DND-41 (cell line): Measurements from ENCODE around the gene COBL.

Experiments used
- ATAC-seq: fragments of 200-7000 bp; cut with Tn5 transposase; 3 replicates; pipeline ENCODE4 v1.9.1; 2021; ENCODE audit warnings: low read depth; ENCODE audit not compliant: insufficient read depth
- DNase-seq: peaks from one replicate; pipeline ENCODE4 v3.0.0-alpha.2; 2020
- H2AFZ ChIP-seq: 2 replicates; pipeline ENCODE4 v1.6.0; 2012; ENCODE audit warnings: low read depth, low read length
- H3K27ac ChIP-seq: 2 replicates; pipeline ENCODE4 v1.5.1; 2012; ENCODE audit warnings: low read length, inconsistent platforms
- H3K27me3 ChIP-seq: fragments of 200-600 bp; sonication (generic); 2 replicates; pipeline ENCODE4 v1.6.0; 2012; ENCODE audit warnings: low read length, mild to moderate bottlenecking, inconsistent platforms; ENCODE audit not compliant: insufficient read depth, poor library complexity
- H3K36me3 ChIP-seq: 2 replicates; pipeline ENCODE4 v1.5.1; 2012; ENCODE audit warnings: low read length, inconsistent platforms; ENCODE audit not compliant: insufficient read depth
- H3K4me1 ChIP-seq: 2 replicates; pipeline ENCODE4 v1.5.1; 2012; ENCODE audit warnings: mild to moderate bottlenecking, low read length; ENCODE audit not compliant: insufficient read depth
- H3K4me2 ChIP-seq: 2 replicates; pipeline ENCODE4 v1.6.0; 2012; ENCODE audit warnings: mild to moderate bottlenecking, moderate library complexity, low read length, inconsistent platforms; ENCODE audit not compliant: insufficient read depth
- H3K4me3 ChIP-seq, 2 experiments: fragments of 200-600 bp in 1 of 2; shearing (Covaris generic) in 1 of 2; 2 replicates each; pipeline ENCODE4 v1.5.1; 2012 to 2016; ENCODE audit warnings: inconsistent platforms in 2 of 2, low read length in 2 of 2, mild to moderate bottlenecking in 2 of 2, low read depth in 1 of 2, moderate library complexity in 1 of 2
- H3K79me2 ChIP-seq: 2 replicates; pipeline ENCODE4 v1.6.0; 2012; ENCODE audit warnings: low read length, inconsistent platforms; ENCODE audit not compliant: insufficient read depth
- H3K9ac ChIP-seq: 2 replicates; pipeline ENCODE4 v1.6.0; 2012; ENCODE audit warnings: low read depth, mild to moderate bottlenecking, inconsistent platforms, low read length, moderate library complexity
- H3K9me3 ChIP-seq: 2 replicates; pipeline ENCODE4 v1.5.1; 2012; ENCODE audit warnings: low read length, moderate library complexity, mild to moderate bottlenecking, inconsistent platforms; ENCODE audit not compliant: insufficient read depth, severe bottlenecking
- H4K20me1 ChIP-seq: 2 replicates; pipeline ENCODE4 v1.6.0; 2012; ENCODE audit warnings: low read length; ENCODE audit not compliant: insufficient read depth
- CTCF ChIP-seq: IDR thresholded peaks from 2 replicates; pipeline ENCODE4 v1.5.1; 2012; ENCODE audit warnings: borderline replicate concordance, low read length, moderate library complexity, mild to moderate bottlenecking; ENCODE audit not compliant: poor library complexity, severe bottlenecking; ENCODE audit errors: extremely low read depth
- EZH2 ChIP-seq: IDR thresholded peaks from 3 replicates; pipeline ENCODE4 v1.6.1; 2012; ENCODE audit warnings: borderline replicate concordance, low read depth, mild to moderate bottlenecking, moderate library complexity, low read length, inconsistent platforms; ENCODE audit not compliant: severe bottlenecking

Gene COBL

GRCh38 chr7:51275532-51275931 lies 41.1 kb downstream of the COBL start:
- no peak for TF ChIP-seq EZH2
- TF ChIP-seq CTCF: no peak
- Histone ChIP-seq H3K4me3 (no peak overlapping the region), H2AFZ (no peak overlapping the region), H3K79me2 (no peaks in the 10 kb centered on the region), H3K36me3 (no peaks in the 10 kb centered on the region), H3K9me3 (no peaks in the 10 kb centered on the region), H3K27ac (no peak overlapping the region), H3K27me3 (peaks cover 7% of the 10 kb centered on the region), H3K9ac (no peak overlapping the region), H3K4me1 (no peaks in the 10 kb centered on the region), H4K20me1 (no peaks in the 10 kb centered on the region), H3K4me2 (no peak overlapping the region)
- DNase-seq (no peak), ATAC-seq (no peak)

GRCh38 chr7:51274955-51275354 lies 41.7 kb downstream of the COBL start:
- Histone ChIP-seq H3K9me3 (no peaks in the 10 kb centered on the region), H3K4me3 (no peak overlapping the region), H3K4me1 (no peaks in the 10 kb centered on the region), H3K36me3 (no peaks in the 10 kb centered on the region), H4K20me1 (no peaks in the 10 kb centered on the region), H3K4me2 (no peak overlapping the region), H3K27ac (no peak overlapping the region), H3K27me3 (peaks cover 3% of the 10 kb centered on the region), H3K9ac (no peak overlapping the region), H2AFZ (no peak overlapping the region), H3K79me2 (no peaks in the 10 kb centered on the region)
- DNase-seq (no peak), ATAC-seq (no peak)
- TF ChIP-seq CTCF (no peak), EZH2 (no peak)

- Histone ChIP-seq H3K36me3 (no peaks in the 10 kb centered on the region), H3K4me3 (no peak overlapping the region), H2AFZ (no peak overlapping the region), H3K4me1 (no peaks in the 10 kb centered on the region), H3K9ac (no peak overlapping the region), H4K20me1 (no peaks in the 10 kb centered on the region), H3K9me3 (no peaks in the 10 kb centered on the region), H3K27ac (no peak overlapping the region), H3K79me2 (no peaks in the 10 kb centered on the region), H3K4me2 (no peak overlapping the region), H3K27me3 (peaks cover 2% of the 10 kb centered on the region)
- TF ChIP-seq EZH2: no peak
- no peak for TF ChIP-seq CTCF
- no peak for DNase-seq
- no peak; the same call in 2 of the 3 replicates for ATAC-seq
Observed at GRCh38 chr7:51274001-51274400, 42.6 kb downstream of the COBL start.

GRCh38 chr7:51273360-51273759 lies 43.2 kb downstream of the COBL start:
- Histone ChIP-seq H3K9me3 (no peaks in the 10 kb centered on the region), H4K20me1 (no peaks in the 10 kb centered on the region), H3K79me2 (no peaks in the 10 kb centered on the region), H3K9ac (no peak overlapping the region), H3K27me3 (no peaks in the 10 kb centered on the region), H3K27ac (no peak overlapping the region), H3K4me3 (no peak overlapping the region), H3K4me2 (no peak overlapping the region), H2AFZ (no peak overlapping the region), H3K36me3 (no peaks in the 10 kb centered on the region), H3K4me1 (no peaks in the 10 kb centered on the region)
- ATAC-seq (no peak), DNase-seq (no peak)
- TF ChIP-seq EZH2 (no peak), CTCF (no peak)
